Thymus (tissue), 11 donors: ENCODE results near the gene NECTIN3. TPM values are rescaled to one million over a fixed set of nuclear protein-coding genes. Genes with fewer than 3 reads are reported as not detected.
A peak's percentile ranks its signal among the peaks of the same experiment; 100 is the strongest.

Experiments used
- DNase-seq, 9 donors: peaks; one replicate each; pipeline ENCODE4 v3.0.0-alpha.2; 2013; ENCODE audit warnings: low spot score in 9 of 9, low read depth in 6 of 9, missing footprints in 1 of 9
- H3K27ac ChIP-seq, 2 donors: one replicate each; pipeline ENCODE4 v1.5.1; 2013; ENCODE audit warnings: control low read depth in 1 of 2, low read depth in 1 of 2, low read length in 1 of 2, mild to moderate bottlenecking in 1 of 2, moderate library complexity in 1 of 2
- H3K27me3 ChIP-seq, 2 donors: one replicate each; pipeline ENCODE4 v1.5.1; 2013; ENCODE audit warnings: low read length in 1 of 2; ENCODE audit not compliant: control insufficient read depth in 2 of 2, insufficient read depth in 1 of 2
- H3K36me3 ChIP-seq, 2 donors: one replicate each; pipeline ENCODE4 v1.5.1; 2013; ENCODE audit warnings: low read length in 1 of 2, mild to moderate bottlenecking in 1 of 2, moderate library complexity in 1 of 2; ENCODE audit not compliant: control insufficient read depth in 2 of 2, insufficient read depth in 2 of 2
- H3K4me1 ChIP-seq, 2 donors: one replicate each; pipeline ENCODE4 v1.5.1; 2013; ENCODE audit warnings: low read length in 2 of 2; ENCODE audit not compliant: control insufficient read depth in 2 of 2, insufficient read depth in 2 of 2
- H3K4me3 ChIP-seq, 2 donors: one replicate each; pipeline ENCODE4 v1.5.1; 2013; ENCODE audit warnings: low read length in 2 of 2, control low read depth in 1 of 2, mild to moderate bottlenecking in 1 of 2
- H3K9me3 ChIP-seq, 2 donors: one replicate each; pipeline ENCODE4 v1.5.1; 2013; ENCODE audit warnings: low read length in 1 of 2, mild to moderate bottlenecking in 1 of 2; ENCODE audit not compliant: control insufficient read depth in 2 of 2, insufficient read depth in 1 of 2
- WGBS: extraction: QIAGEN DNeasy Blood & Tissue Kit; methylation state at CpG from one replicate; pipeline ENCODE4 v1.1.7; 2013; 5-methylcytosine and 5-hydroxymethylcytosine counted together
- polyA plus RNA-seq: library from polyadenylated mRNA; stranded (reverse); fragments of 200-250 nt; gene quantifications from one replicate; pipeline ENCODE4 v1.2.3, GENCODE V29; 2013
- total RNA-seq: library from RNA; stranded (reverse); fragments of 120-200 nt; gene quantifications from one replicate; pipeline ENCODE4 v1.2.4, GENCODE V29; 2013
- donor health status: healthy.

Gene NECTIN3
- total and polyA plus RNA-seq, 2 donors, result 1.8 to 8.9 TPM

- Histone ChIP-seq H3K27me3 (no peaks in the 10 kb centered on the region), H3K4me1 (no peaks in the 10 kb centered on the region), H3K36me3 (no peaks in the 10 kb centered on the region), H3K27ac (no peak overlapping the region), H3K9me3 (no peaks in the 10 kb centered on the region), H3K4me3 (no peak overlapping the region)
- DNase-seq, result no peak
Observed at GRCh38 chr3:111047042-111047441, 24.6 kb upstream of the NECTIN3 start.

- Histone ChIP-seq H3K4me1 (no peaks in the 10 kb centered on the region), H3K27me3 (no peaks in the 10 kb centered on the region), H3K36me3 (no peaks in the 10 kb centered on the region), H3K27ac (no peak overlapping the region), H3K4me3 (no peak overlapping the region), H3K9me3 (no peaks in the 10 kb centered on the region)
- WGBS, result 92% methylated on average over 1 of the region's 1 CpG
- DNase-seq, result no peak
Observed at GRCh38 chr3:111047812-111048435, 23.7 kb upstream of the NECTIN3 start.

- DNase-seq, result no peak
- Histone ChIP-seq H3K27ac (no peak overlapping the region), H3K36me3 (no peaks in the 10 kb centered on the region), H3K4me3 (no peak overlapping the region), H3K9me3 (no peaks in the 10 kb centered on the region), H3K4me1 (no peaks in the 10 kb centered on the region), H3K27me3 (no peaks in the 10 kb centered on the region)
Observed at GRCh38 chr3:111051354-111051753, 20.3 kb upstream of the NECTIN3 start.

GRCh38 chr3:111068574-111068973 is 3.0 kb upstream of the NECTIN3 start:
- no peaks in the 10 kb centered on the region for H3K36me3 ChIP-seq
- H3K4me3 ChIP-seq, result no peak overlapping the region
- no peak for DNase-seq
- 96% methylated on average over 1 of the region's 1 CpG for WGBS
- peaks cover 30 to 49% of the 10 kb centered on the region in 2 donors for H3K27me3 ChIP-seq
- no peak overlapping the region for H3K27ac ChIP-seq
- no peaks in the 10 kb centered on the region for H3K9me3 ChIP-seq
- peaks cover 7 to 15% of the 10 kb centered on the region in 2 donors for H3K4me1 ChIP-seq

GRCh38 chr3:111069974-111070771 is 1.4 kb upstream of the NECTIN3 start:
- H3K27ac ChIP-seq, result no peak overlapping the region
- no peaks in the 10 kb centered on the region for H3K36me3 ChIP-seq
- peaks cover 7 to 15% of the 10 kb centered on the region in 2 donors for H3K4me1 ChIP-seq
- H3K9me3 ChIP-seq, result no peaks in the 10 kb centered on the region
- peak in 1 of 9 donors; percentile 19 for DNase-seq
- peak overlapping the region; percentile 59 to 78 for H3K4me3 ChIP-seq
- 17% methylated on average over 25 of the region's 25 CpGs for WGBS
- H3K27me3 ChIP-seq, result peaks cover 31 to 51% of the 10 kb centered on the region in 2 donors

- H3K4me3 ChIP-seq, result peak overlapping the region; percentile 59 to 78
- H3K27ac ChIP-seq, result peak overlapping the region in 1 of 2 donors; percentile 44
- WGBS, result 2% methylated on average over 23 of the region's 23 CpGs
- no peaks in the 10 kb centered on the region for H3K9me3 ChIP-seq
- peaks cover 31 to 51% of the 10 kb centered on the region in 2 donors for H3K27me3 ChIP-seq
- H3K36me3 ChIP-seq, result no peaks in the 10 kb centered on the region
- peak in 1 of 9 donors; percentile 16 for DNase-seq
- peaks cover 7 to 15% of the 10 kb centered on the region in 2 donors for H3K4me1 ChIP-seq
Observed at GRCh38 chr3:111070772-111071256, 802 bp upstream of the NECTIN3 start.

- peak overlapping the region; percentile 59 to 78 for H3K4me3 ChIP-seq
- WGBS, result 1% methylated on average over 71 of the region's 71 CpGs
- peak in 4 of 9 donors; percentile 15 to 49 (median 17) for DNase-seq
- peaks cover 7 to 15% of the 10 kb centered on the region in 2 donors for H3K4me1 ChIP-seq
- H3K9me3 ChIP-seq, result no peaks in the 10 kb centered on the region
- no peak overlapping the region for H3K27ac ChIP-seq
- H3K36me3 ChIP-seq, result no peaks in the 10 kb centered on the region
- H3K27me3 ChIP-seq, result peaks cover 31 to 49% of the 10 kb centered on the region in 2 donors
Observed at GRCh38 chr3:111072031-111072921, 660 bp downstream of the NECTIN3 start.

- Histone ChIP-seq H3K4me3 (no peak overlapping the region), H3K9me3 (no peaks in the 10 kb centered on the region), H3K4me1 (peaks cover 7 to 15% of the 10 kb centered on the region in 2 donors), H3K27me3 (peaks cover 31 to 43% of the 10 kb centered on the region in 2 donors), H3K27ac (no peak overlapping the region), H3K36me3 (no peaks in the 10 kb centered on the region)
- peak in 1 of 9 donors; percentile 10 for DNase-seq
- WGBS, result 70% methylated on average over 5 of the region's 5 CpGs
Observed at GRCh38 chr3:111073218-111073617, 1.6 kb downstream of the NECTIN3 start.
